ENCODE data around the gene MCTS1.
"Not testable (repeated sequence)": the region's sequence is repeated elsewhere in the genome, so short reads cannot be mapped to it uniquely, and the experiment has no call there.

MCTS1 gene, protein sequence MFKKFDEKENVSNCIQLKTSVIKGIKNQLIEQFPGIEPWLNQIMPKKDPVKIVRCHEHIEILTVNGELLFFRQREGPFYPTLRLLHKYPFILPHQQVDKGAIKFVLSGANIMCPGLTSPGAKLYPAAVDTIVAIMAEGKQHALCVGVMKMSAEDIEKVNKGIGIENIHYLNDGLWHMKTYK

DNA sequence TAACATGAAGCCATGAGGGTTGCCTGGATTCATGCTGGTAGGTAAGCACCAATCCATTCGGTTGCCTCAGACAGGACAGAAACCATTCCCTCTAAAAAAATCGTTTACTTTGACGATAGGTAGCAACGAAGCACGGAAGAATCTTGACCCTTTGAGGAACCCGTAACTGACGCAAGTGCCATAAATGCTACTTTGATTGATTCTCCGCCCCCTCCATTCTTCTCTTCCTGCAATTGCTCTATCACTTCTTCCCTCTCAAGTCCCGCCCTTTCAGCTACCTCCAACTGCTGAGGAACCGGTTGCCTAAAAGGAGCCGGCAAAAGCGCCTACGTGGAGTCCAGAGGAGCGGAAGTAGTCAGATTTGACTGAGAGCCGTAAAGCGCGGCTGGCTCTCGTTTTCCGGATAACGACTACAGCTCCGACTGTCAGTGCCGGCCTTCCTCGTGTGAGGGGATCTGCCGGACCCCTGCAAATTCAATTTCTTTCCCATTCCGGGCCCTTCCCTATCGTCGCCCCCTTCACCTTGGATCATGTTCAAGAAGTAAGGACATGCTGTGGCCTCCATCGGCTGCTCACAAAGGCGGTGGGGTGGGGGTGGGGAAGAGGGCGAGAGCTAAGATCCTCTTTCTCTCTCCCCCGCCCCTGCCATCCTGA, at the start of gene MCTS1:
TSS of gene MCTS1 (plus strand) at position 395 of the 654 bp plus-strand sequence. CDS start at position 531, 136 bp downstream.
- peak; percentile 71 for DNase-seq (ENCODE audit: low read depth)

DNA sequence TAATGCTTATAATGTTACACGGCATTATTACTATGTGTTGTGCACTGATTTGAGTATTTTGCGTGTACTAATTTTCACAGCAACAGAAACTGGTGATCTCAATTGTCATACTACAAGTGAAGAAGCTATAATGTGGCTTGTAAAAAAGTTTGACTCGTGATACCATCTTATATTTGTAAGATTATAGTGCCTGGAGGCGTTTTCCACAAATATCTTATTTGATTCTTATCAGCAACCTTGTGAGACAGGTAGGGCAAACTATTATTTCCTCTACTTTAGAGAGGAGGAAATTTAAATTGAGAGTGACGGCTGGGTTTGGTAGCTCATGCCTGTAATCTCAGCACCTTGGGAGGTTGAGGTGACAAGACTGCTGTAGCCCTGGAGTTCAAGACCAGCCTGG, 47.6 kb upstream of the MCTS1 start:
- DNase-seq (ENCODE audit: low read depth) = no peak

DNA sequence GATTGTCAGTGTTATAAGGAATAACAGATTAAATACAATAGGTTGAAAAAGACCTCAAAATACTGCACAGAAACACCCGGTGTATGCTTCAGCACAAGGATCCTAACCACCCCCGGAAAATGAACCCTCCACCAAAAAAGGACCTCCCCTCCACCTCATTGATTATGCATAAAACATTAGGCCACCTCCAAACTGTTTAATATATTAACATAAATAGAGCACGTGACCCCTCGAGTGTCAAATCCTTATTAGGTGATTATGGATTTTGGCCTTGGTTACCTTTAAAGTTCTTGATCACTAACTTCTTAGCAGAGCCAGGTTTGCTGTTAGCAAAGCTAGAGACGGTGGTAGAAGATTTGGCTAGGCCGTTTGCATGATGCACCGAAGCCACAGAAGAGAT, 44.1 kb upstream of the MCTS1 start:
- DNase-seq (ENCODE audit: low read depth) = no peak

DNA sequence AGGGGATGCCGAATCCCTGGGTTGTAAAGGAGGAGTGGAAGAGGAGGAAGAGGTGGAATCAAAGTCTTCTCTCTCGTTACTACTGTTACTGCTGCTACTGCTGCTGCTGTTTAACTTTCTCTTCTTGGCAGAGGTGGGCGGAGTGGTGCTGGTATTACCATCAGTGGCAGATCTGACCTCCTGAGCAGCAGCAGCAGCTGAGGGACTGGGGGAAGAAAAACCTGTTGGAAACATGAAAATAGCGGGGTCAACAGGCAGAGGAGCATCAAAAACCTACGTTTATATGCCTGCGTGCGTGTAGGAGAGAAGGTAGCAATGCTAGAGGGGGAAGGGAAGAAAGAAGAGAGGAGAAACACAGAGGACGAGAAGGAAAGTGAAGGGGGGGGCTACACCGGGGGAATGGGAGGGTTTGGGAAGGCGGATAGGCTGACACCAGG, 43.5 kb upstream of the MCTS1 start:
- DNase-seq (ENCODE audit: low read depth) = no peak

DNA sequence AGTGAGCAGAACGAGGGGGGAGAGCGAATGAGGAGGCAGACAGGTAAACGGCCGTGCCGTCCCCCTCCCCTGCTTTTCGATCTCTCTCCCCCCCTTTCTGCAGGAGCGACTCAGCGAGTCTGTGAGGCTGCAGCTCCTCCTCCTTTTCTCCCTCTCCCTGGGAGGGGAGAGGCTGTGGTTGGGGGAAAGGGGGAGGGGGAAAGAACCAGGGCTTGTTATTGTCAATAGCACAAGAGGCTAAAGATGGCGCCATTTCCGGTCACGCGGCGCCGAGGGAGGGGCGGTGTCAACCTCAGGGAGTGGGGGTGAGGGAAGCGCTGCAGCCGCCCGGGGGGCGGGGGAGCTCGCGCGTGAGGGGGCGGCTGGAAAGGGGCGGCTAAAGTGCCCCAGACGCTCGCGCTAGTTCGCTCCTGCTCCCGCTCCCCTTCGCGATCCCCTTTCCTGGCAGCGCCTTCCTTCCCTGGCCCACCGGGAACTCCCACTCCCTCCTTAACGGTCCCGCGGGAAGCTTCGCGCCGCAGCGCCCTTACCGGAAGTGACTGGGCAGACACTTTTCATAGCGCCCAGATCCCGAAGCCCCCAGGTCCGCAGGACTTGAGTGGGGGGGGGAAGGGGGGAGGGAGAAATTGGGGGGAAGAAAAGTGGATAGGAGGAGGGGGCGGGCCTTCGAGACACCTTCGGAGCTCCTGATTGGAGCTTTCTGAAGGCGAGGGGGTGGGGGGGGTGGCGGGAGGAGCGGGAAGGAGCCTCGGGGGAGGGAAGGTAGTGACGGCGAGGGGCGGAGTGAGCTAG, 42.9 kb upstream of the MCTS1 start, which contains the start of gene CUL4B:
TSS of gene CUL4B (minus strand) at position 121 of the 792 bp plus-strand sequence. CDS start 324 bp downstream, outside the sequence.
- peak; percentile 76 for DNase-seq (ENCODE audit: low read depth)

DNA sequence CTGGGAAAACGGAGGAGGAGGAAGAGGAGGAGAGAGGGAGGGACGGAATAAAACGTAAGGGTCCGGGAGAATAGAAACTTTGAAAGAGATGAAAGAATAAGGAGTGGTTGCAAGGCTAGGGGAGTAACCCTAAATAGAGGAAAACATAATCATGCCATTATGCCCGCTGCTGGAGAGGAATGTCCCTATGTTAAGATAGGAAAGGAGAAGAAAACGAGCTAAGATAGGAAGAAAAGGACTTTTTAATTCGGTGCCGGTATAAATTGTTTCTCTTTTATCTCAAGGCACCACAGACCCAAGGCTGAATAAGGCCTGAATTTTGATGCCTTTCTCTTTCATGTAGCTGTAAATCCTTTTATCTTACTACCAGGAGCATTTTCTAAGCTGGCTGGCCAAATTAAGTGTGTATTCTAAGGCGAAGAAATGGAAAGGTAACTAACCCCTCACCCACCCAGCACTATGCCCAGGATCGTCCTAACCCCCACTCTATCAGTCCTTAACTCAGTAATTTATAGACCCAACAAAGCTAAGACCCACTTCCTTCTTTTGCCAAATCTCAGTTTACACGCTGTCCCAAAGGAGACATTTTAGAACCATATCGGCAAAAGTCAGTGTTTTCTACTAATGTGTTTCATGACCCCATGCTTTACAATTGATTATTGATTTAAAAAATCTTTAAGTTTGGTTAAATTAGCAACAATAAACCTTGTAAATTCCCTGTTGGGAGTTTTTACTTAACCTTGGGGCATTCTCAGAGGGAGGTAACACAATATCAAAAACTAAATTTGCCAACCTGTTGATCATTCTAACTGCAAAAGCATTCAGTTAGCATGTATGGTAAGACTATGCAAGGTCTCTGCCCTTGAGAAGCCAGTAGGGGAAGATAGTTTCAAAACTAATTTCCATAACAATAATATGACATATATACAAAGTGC, 42.0 kb upstream of the MCTS1 start:
- no peak for DNase-seq (ENCODE audit: low read depth)

DNA sequence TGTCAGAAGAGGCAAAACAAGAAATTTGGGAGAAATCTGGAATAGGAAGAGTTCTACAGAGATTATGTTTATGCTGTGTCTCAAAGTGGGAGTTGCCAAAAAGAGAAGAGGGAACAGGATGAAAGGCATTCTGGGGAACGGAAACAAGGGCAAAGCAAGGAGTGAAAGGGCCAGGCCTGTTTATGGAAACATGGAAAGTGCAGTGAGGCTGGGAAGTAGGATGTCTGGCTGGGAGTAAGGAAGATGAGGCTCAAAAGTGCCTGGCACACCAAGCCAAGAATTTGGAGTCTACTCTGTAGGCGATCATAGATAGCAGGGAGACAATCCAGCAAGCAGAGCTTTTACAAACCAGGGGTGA, 41.4 kb upstream of the MCTS1 start:
- DNase-seq (ENCODE audit: low read depth) = no peak

DNA sequence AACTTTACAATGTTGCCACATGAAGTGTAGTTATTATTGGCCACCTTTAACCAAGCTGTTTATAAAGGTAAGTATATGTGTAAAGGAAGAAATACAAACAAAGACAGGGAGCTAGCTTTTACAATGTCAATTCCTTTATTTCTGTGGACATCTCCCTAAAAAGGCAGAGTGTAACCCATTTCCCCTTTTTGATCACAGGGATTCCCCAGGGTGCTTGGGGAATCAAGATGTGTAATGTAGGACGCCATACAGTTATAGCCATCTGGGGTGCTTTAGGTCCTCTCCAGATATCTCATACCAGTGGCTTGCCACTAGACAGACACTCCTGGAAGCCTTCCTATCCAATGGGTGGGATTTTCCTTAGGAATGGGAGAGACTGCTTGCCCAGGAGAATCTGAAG, 39.0 kb upstream of the MCTS1 start:
- no peak for DNase-seq (ENCODE audit: low read depth)

DNA sequence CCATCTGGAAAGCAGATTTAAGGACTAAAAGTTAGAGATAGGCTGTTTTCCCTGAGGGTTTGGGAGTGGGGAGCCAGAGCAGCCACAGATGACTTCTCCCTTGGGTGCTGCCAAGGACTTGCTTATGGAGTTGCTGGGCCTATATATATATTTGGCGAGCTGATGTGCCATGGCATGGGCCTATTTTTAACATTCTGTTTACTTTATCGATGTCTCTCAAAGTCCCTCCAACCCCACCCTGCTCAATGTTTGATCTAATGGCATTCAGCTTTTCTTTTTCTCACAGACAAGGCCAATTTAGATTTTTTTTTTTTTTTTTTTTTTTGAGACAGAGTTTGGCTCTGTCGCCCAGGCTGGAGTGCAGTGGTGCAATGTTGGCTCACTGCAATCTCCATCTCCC, 37.1 kb upstream of the MCTS1 start:
- no peak for DNase-seq (ENCODE audit: low read depth)

DNA sequence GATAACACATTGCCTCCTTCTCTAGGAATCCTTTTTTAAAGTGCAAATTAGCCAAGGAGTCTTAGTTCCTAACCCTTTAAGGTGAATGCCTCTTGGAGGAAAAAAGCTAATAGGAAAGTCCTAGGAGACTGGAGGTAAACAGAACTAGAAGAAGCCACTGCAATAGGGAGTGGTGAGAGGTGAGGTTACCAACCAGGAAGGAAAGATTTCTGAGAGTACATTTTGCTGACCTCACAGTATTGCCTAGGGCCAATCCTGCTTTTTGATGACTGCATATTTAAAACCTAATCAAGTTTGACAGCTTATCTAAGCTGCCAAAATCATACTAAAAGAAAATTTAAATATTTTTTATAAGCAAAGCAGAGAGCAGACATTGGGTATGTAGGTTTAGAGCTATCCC, 35.9 kb upstream of the MCTS1 start:
- no peak for DNase-seq (ENCODE audit: low read depth)

DNA sequence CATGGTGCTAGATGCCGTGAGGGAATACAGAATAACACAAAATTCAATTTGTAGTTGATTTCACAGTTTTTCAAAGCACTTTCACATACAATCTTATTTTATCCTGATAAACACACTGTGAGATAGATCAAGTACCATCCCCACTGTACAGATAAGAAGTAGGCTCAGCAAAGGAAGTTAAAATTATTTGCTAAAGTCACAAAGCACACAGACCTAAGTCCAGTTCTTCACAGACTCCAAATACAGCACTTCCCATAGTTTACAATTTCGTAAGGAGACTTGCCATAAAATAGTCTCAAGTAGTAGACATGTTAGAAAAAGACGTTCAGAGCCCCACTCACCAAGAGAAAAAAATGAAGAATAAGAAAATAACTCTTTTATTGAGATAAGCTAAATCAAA, 35.3 kb upstream of the MCTS1 start:
- DNase-seq (ENCODE audit: low read depth) = no peak

DNA sequence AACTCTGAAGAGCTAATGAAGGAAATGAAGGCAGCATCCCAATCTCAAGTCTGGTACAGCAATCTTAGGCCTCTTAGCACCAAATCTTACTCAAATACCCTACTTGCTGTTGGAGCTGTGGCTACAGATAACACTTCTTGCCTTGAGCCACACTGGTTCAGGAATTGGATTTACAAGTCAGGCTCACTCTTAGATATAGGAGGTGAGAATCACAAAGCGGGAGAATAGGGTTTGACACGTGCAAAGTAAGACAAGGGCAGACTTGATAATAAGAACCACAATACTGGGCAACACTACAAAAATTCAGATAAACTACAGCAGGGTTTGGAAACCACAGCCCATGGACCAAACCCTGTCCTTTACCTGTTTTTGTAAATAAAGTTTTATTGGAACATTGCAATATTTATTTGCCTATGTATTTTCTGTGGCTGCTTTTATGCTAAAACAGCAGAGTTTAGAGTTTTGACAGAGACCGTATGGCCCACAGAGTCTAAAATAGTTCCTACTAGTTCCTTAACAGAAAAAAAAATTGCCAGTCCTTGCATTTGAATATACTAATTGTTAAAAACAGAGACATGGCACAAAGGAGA, 33.8 kb upstream of the MCTS1 start:
- no peak for DNase-seq (ENCODE audit: low read depth)

DNA sequence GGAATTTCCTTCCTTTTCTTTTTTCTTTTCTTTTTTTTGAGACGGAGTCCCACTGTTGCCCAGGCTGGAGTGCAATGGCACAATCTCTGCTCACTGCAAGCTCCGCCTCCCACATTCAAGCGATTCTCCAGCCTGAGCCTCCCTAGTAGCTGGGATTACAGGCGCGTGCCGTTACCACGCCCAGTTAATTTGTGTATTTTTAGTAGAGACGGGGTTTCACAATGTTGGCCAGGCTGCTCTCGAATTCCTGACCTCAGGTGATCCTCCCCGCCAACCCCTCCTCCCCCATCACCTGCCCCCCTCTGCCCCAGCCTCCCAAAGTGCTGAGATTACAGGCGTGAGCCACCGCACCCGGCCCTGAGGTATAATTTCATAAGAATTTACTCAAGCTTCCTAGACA, 30.1 kb upstream of the MCTS1 start:
- DNase-seq (ENCODE audit: low read depth) = not testable (repeated sequence)

DNA sequence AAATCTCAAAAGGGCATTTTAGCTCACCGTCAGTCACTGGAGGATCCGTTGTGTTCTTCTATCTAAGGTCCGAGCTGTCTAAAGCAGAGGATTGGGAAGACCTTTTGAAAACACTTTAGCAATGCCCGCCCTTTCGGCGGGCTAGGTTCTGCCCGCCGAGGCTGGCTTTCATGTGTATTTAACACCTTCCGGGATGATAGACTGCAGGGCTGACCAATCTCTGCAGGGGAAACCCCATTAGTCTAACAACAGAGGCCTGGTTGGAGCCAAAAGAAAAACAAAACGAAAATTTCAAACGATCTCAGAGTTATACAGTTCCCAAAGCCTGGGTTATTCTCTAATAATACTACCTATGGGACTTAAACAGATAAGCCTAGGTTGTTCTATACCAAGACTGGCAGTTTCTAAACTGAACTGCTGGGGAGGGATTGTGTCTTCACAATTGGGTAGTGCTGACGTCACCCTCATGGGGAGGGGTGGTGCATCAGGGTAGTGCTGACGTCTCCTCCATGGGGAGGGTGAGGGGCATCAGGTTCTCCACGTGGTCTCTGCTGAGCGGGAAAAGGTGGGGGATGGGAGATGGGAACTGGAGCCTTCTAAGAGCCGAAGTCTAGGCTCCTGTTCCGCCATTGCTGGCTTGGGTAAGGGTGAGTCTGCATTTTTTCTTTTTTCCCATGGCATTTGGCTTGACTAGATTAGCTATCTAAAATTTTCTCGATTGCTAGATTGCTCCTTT, 28.4 kb upstream of the MCTS1 start:
- no peak for DNase-seq (ENCODE audit: low read depth)

DNA sequence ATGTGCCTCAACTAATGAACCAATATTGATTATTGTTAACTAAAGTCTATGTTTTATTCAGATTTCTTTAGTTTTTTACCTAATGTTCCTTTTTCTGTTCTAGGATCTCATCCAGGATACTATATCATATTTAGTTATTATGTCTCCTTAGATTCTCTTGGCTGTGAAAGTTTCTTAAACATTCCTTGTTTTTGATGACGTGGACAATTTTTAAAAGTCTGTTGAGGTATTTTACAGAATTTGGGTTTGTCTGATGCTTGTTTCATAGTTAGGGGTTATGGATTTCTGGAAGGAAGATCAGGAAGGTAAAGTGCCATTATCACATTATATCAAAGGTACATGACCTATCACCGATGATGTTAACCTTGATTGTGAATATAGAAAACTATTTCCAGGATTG, 18.2 kb upstream of the MCTS1 start:
- no peak for DNase-seq (ENCODE audit: low read depth)

DNA sequence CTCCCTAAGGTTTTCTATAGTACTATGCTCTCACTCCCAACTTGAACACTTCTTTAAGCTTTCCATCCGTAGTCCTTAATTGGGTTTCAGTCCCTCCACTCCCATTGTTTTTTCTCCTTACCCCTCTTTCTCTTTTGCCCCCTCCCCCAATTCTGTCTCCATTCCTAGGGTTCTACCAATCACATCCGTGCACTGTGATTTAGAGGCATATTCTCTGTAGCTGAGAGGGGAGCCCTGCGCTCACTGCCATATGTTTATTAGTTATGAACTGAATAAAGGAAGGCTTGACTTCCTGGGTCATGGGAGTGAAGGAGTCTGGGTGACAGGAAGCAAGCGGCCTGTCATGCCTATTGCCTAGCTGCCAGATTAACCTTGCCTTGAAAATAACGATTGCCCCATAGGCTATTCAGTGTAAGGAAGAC, 471 bp downstream of the MCTS1 start:
- DNase-seq (ENCODE audit: low read depth) = no peak

DNA sequence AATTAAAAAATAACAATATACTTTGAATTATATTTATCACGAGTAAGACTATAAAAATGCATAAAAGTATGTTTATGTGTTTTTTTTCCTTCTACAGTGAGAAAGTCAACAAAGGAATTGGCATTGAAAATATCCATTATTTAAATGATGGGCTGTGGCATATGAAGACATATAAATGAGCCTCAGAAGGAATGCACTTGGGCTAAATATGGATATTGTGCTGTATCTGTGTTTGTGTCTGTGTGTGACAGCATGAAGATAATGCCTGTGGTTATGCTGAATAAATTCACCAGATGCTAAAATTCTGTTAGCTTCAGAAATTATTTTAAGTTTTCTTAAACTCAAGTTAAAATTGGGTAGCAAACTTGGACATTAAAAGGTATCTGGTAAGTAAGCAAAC, 8.2 kb downstream of the MCTS1 start:
- no peak for DNase-seq (ENCODE audit: low read depth)

DNA sequence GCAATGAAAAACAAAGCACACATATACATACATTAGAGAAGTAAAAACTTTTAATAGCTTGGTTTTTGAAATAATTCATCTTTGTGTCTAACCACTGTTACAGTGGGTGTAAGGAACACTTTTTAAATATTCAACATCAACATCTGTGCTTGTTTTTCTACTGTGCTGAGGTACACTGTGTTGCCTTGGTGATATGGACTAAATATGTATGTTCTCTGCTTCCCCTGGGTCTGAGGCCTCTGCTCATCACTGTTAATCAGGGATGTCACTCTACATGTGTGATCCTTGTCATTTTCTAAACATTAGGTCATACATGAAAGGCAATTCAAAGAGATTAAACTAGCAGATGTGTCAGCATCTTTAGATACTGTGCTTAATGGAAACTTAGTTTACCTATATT, 10.9 kb downstream of the MCTS1 start:
- DNase-seq (ENCODE audit: low read depth) = no peak

DNA sequence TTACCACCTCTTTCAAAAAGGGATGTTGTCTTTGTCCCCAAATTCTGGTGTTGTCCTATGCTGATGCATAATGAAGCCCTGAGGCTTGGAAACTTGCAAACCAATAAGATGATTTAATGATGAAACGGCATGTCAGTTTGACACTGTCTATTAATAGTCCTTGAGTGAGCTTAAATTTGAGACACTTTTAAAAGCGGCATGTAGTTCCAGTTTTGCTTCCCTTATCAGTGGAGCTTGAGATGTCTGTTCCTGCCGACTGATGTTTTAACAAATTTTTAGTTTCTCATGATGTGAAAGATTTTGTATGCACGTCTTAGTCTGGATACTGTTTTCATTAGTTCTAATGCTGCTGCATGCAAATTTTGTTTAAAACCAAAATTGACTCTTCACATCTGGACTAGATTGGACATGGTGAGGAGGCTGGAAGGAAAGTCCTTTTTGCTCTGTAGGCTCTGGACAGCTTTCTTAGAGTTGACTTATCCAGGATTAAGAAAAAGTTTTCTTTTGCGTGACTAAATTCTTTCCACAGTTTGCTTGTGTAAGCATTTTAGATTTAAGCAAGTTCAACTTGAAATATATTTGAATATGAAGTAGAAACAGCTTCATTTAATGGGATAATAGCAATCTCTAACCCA, 14.2 kb downstream of the MCTS1 start:
- DNase-seq (ENCODE audit: low read depth) = no peak

DNA sequence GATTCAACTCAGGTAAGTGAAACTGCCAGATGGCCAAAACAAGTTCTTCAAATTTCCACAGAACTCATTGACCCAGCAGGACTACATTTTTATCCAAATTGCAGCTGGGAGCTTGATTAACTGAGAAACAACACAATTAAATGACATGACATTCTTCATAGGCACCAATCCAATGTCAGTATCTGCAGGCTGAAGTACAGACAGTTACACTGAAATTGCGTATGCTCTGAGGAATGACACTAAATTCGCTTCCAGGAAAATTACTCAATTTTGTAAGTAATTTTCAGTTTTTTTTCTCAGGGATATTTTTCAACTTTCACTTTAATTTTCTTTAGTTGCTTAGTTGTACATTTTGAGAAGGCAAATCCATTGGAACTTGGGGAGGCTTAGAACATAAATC, 21.5 kb downstream of the MCTS1 start:
- DNase-seq (ENCODE audit: low read depth) = no peak

Data from CMK (cell line).